Cardiac septum (tissue), 1 donor: ENCODE results near the gene PCGF6. TPM values are rescaled to one million over a fixed set of nuclear protein-coding genes. Genes with fewer than 3 reads are reported as not detected.
"Not testable (repeated sequence)": the region's sequence is repeated elsewhere in the genome, so short reads cannot be mapped to it uniquely, and the experiment has no call there.

ENCODE experiments used
- DNase-seq: peaks from one replicate; pipeline ENCODE4 v3.0.0-alpha.2; 2020; ENCODE audit warnings: low spot score
- intact Hi-C: fragments of 100-400 bp; cut with DNase I; formaldehyde crosslinking; loops from one replicate; pipeline ENCODE4 v1.14.0; 2022
- long read RNA-seq: library from polyadenylated mRNA; unstranded; transcript quantifications from one replicate; pipeline ENCODE4 v2.0.0, GENCODE V29; 2021
- total RNA-seq: library from RNA; stranded (reverse); fragmentation: NEBNext Ultra II Directional; extraction: Animal tissue kit (Norgen Biotek cat#: 25700); gene quantifications from one replicate; pipeline ENCODE4 v1.2.1, GENCODE V29; 2021
- donor health status: DM: no; HTN: no; CAD: no.

Gene PCGF6
- total RNA-seq = 6.3 TPM
- long read RNA-seq, transcript PCGF6-202 (10 exons, 2,230 nt) = major isoform, 21 of 24 reads
- long read RNA-seq, partial matches to known transcripts = 1 of 24 reads
- long read RNA-seq, other reads (novel, unspliced or antisense) = 1 of 24 reads

- DNase-seq = peak; percentile 90
- intact Hi-C loops = no loop called here
Measured at GRCh38 chr10:103350517-103351260, at the start of gene PCGF6. Gene PCGF6 (minus strand): TSS chr10:103351140. CDS start chr10:103351066, 74 bp downstream.

GRCh38 chr10:103397191-103397825 is 46.4 kb upstream of the PCGF6 start:
- no peak for DNase-seq
- intact Hi-C loops = loop anchor here (2.0 kb wide), 1 partner anchor 29 kb away; no protein-coding TSS in a partner anchor

- intact Hi-C loops = loop anchor here (2.0 kb wide), 1 partner anchor 28 kb away; no protein-coding TSS in a partner anchor
- no peak for DNase-seq
Measured at GRCh38 chr10:103396789-103397087, 45.8 kb upstream of the PCGF6 start.

- intact Hi-C loops = loop anchor here (2.0 kb wide), 1 partner anchor 27 kb away; no protein-coding TSS in a partner anchor
- DNase-seq = peak; percentile 99
Measured at GRCh38 chr10:103396067-103396788, 45.3 kb upstream of the PCGF6 start, which contains the start of the genes ATP5MK and PDCD11. Gene ATP5MK (minus strand): TSS chr10:103396475. CDS start chr10:103392457, 4,018 bp downstream. Gene PDCD11 (plus strand): TSS chr10:103396626. CDS start chr10:103398427, 1,801 bp downstream.

GRCh38 chr10:103395754-103396066 is 44.8 kb upstream of the PCGF6 start:
- intact Hi-C loops = loop anchor here (2.0 kb wide), 1 partner anchor 27 kb away; no protein-coding TSS in a partner anchor

GRCh38 chr10:103394180-103394579 is 43.2 kb upstream of the PCGF6 start:
- no peak for DNase-seq
- intact Hi-C loops = no loop called here

More at GRCh38 chr10:103395754-103396066, 44.8 kb upstream of the PCGF6 start:
- DNase-seq = no peak

- no peak for DNase-seq
- intact Hi-C loops = no loop called here
Measured at GRCh38 chr10:103382769-103383168, 31.8 kb upstream of the PCGF6 start.

GRCh38 chr10:103374263-103374662 is 23.3 kb upstream of the PCGF6 start:
- intact Hi-C loops = no loop called here

GRCh38 chr10:103373544-103373943 is 22.6 kb upstream of the PCGF6 start:
- intact Hi-C loops = no loop called here
- DNase-seq = no peak

More at GRCh38 chr10:103374263-103374662, 23.3 kb upstream of the PCGF6 start:
- DNase-seq = no peak

GRCh38 chr10:103367782-103368518 is 17.0 kb upstream of the PCGF6 start, which contains the start of gene TAF5:
Gene TAF5 (plus strand): TSS chr10:103367976. CDS start chr10:103367990, 14 bp downstream.
- DNase-seq = peak; percentile 96
- intact Hi-C loops = loop anchor here (2.0 kb wide), 1 partner anchor 29 kb away; the partner anchor contains the start of genes ATP5MK and PDCD11

GRCh38 chr10:103367379-103367781 is 16.4 kb upstream of the PCGF6 start:
- no peak for DNase-seq
- intact Hi-C loops = no loop called here

GRCh38 chr10:103360791-103361190 is 9.9 kb upstream of the PCGF6 start:
- intact Hi-C loops, DNase-seq: not testable (repeated sequence)

GRCh38 chr10:103359493-103359892 is 8.6 kb upstream of the PCGF6 start:
- intact Hi-C loops = not testable (repeated sequence)

GRCh38 chr10:103355906-103356599 is 5.1 kb upstream of the PCGF6 start:
- DNase-seq = no peak
- intact Hi-C loops = no loop called here

More at GRCh38 chr10:103359493-103359892, 8.6 kb upstream of the PCGF6 start:
- DNase-seq = not testable (repeated sequence)

GRCh38 chr10:103354567-103354966 is 3.6 kb upstream of the PCGF6 start:
- not testable (repeated sequence) for DNase-seq

GRCh38 chr10:103353281-103353680 is 2.3 kb upstream of the PCGF6 start:
- intact Hi-C loops = no loop called here
- no peak for DNase-seq

More at GRCh38 chr10:103354567-103354966, 3.6 kb upstream of the PCGF6 start:
- intact Hi-C loops = not testable (repeated sequence)

GRCh38 chr10:103350175-103350516 is 794 bp downstream of the PCGF6 start:
- DNase-seq = no peak
- intact Hi-C loops = no loop called here

- intact Hi-C loops = loop anchor here (5.0 to 10.0 kb wide), 2 partner anchors 422 to 509 kb away; partner anchors contain the start of gene CNNM2
Measured at GRCh38 chr10:103336370-103336769, 14.6 kb downstream of the PCGF6 start.

More at GRCh38 chr10:103336370-103336769, 14.6 kb downstream of the PCGF6 start:
- DNase-seq = no peak
